A673 (cell line): ENCODE results near the gene OR5K3. TPM values are rescaled to one million over a fixed set of nuclear protein-coding genes. Genes with fewer than 3 reads are reported as not detected.

Experiments
- BruUV-seq: library from RNA; stranded (reverse); fragments of 400-500 nt; replicated peaks from 2 replicates; lab custom pipeline; 2021; lab: Mats Ljungman, UMichigan
- CTCF ChIA-PET: fragments of 300-600 bp; sonication (Branson Sonifier 250); formaldehyde crosslinking; loops from one replicate; lab custom pipeline; 2022; ENCODE audit warnings: antibody characterized with exemption; lab: Charles Lee
- POLR2A ChIA-PET: fragments of 300-600 bp; sonication (Branson Sonifier 250); formaldehyde crosslinking; loops from one replicate; lab custom pipeline; 2022; ENCODE audit warnings: antibody characterized with exemption; ENCODE audit not compliant: low non-redundant PET; lab: Charles Lee
- DNase-seq: peaks from one replicate; pipeline ENCODE4 v3.0.0-alpha.2; 2015; ENCODE audit warnings: low spot score
- H3K27ac ChIP-seq: fragments of 200-600 bp; sonication (generic); 2 replicates; pipeline ENCODE4 v1.5.1; 2016; ENCODE audit warnings: mixed run types, low read depth, mild to moderate bottlenecking, mixed read lengths, antibody characterized with exemption, low read length; ENCODE audit not compliant: poor library complexity, severe bottlenecking
- H3K27me3 ChIP-seq: fragments of 200-600 bp; sonication (generic); replicated peaks from 2 replicates; pipeline ENCODE4 v1.6.1; 2017; ENCODE audit warnings: mixed run types, low read depth, mild to moderate bottlenecking, mixed read lengths, antibody characterized with exemption, low read length; ENCODE audit not compliant: insufficient read depth, poor library complexity
- H3K36me3 ChIP-seq: fragments of 200-600 bp; sonication (generic); 2 replicates; pipeline ENCODE4 v1.6.1; 2016; ENCODE audit warnings: mixed run types, mild to moderate bottlenecking, mixed read lengths, antibody characterized with exemption, low read length; ENCODE audit not compliant: insufficient read depth, poor library complexity, severe bottlenecking
- H3K4me1 ChIP-seq: fragments of 200-600 bp; sonication (generic); 2 replicates; pipeline ENCODE4 v1.6.1; 2017; ENCODE audit warnings: mixed run types, mild to moderate bottlenecking, mixed read lengths, antibody characterized with exemption, low read length; ENCODE audit not compliant: insufficient read depth, poor library complexity, severe bottlenecking
- H3K4me3 ChIP-seq: fragments of 200-600 bp; sonication (generic); 2 replicates; pipeline ENCODE4 v1.5.1; 2016; ENCODE audit warnings: low read depth, mixed run types, mild to moderate bottlenecking, mixed read lengths, low read length; ENCODE audit not compliant: poor library complexity, severe bottlenecking
- H3K9me3 ChIP-seq: fragments of 200-600 bp; sonication (generic); 2 replicates; pipeline ENCODE4 v1.6.1; 2016; ENCODE audit warnings: mixed run types, low read depth, mild to moderate bottlenecking, mixed read lengths, antibody characterized with exemption, low read length; ENCODE audit not compliant: poor library complexity, severe bottlenecking
- CTCF ChIP-seq: fragments of 300-800, 200-600 bp; sonication (generic); conservative IDR thresholded peaks from 2 replicates; pipeline ENCODE4 v1.5.1; 2017; ENCODE audit warnings: low read depth, mild to moderate bottlenecking, antibody characterized with exemption, low read length, moderate library complexity, mixed read lengths
- EZH2 ChIP-seq: fragments of 200-600 bp; sonication (generic); IDR thresholded peaks from 2 replicates; pipeline ENCODE4 v1.6.1; 2017; ENCODE audit warnings: borderline replicate concordance, low read depth, mild to moderate bottlenecking, mixed read lengths, antibody characterized with exemption, low read length; ENCODE audit not compliant: poor library complexity, severe bottlenecking
- intact Hi-C: fragments of 100-400 bp; cut with micrococcal nuclease; formaldehyde crosslinking; loops from one replicate; pipeline ENCODE4 v1.10.0; 2022; ENCODE audit not compliant: unreplicated experiment
- total RNA-seq: library from RNA; stranded (reverse); gene quantifications from 2 replicates; pipeline ENCODE4 v1.2.3, GENCODE V29; 2021

The OR5K3 gene
- total RNA-seq, 1 experiment from 2014 or later = not detected

DNA sequence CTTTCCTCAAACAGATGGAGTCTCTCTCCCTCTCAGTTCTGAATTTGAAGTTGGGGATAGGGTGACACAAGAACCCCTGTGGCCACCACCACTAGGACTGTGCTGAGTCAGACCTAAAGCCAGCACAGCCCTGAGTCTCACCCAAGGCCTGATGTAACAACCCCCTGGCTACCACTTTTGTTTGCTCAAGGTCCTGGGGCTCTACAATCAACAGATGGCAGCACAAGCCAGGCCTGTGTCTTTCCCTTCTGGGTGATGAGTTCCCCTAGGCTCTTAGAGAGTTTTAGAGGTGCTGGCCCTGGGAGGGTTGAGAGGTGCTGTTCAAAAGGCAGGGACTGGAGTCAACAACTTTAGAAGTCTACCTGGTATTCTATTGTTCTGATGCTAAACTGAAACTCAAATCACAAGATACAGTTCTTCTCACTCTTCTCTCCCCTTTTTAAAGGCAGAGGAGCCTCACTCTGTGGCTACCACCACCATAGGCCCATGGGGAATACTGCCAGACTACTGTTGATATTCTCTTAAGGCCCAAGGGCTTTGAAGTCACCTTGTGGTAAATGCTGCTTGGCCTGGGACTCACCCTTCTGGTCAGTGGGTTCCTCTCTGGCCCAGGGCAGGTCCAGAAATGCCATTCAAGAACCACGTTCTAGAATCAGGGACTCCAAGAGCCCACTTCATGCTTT is 30.3 kb upstream of the OR5K3 start:
- no peaks in the 10 kb centered on the region for H3K36me3 ChIP-seq
- H3K27me3 ChIP-seq = no peaks in the 10 kb centered on the region
- ChIA-PET POLR2A (no interaction called here), CTCF (no interaction called here)
- DNase-seq = peak; percentile 1
- TF ChIP-seq EZH2 (no peak), CTCF (no peak)
- H3K9me3 ChIP-seq = no peaks in the 10 kb centered on the region
- H3K4me3 ChIP-seq = no peak overlapping the region
- BruUV-seq = no TSS peak
- no peak overlapping the region for H3K27ac ChIP-seq
- H3K4me1 ChIP-seq = no peaks in the 10 kb centered on the region
- intact Hi-C loops = no loop called here

GRCh38 chr3:98360681-98361080 is 29.8 kb upstream of the OR5K3 start:
- no TSS peak for BruUV-seq
- POLR2A ChIA-PET = no interaction called here
- Histone ChIP-seq H3K4me1 (no peaks in the 10 kb centered on the region), H3K9me3 (no peaks in the 10 kb centered on the region), H3K27me3 (no peaks in the 10 kb centered on the region), H3K27ac (no peak overlapping the region), H3K36me3 (no peaks in the 10 kb centered on the region), H3K4me3 (no peak overlapping the region)
- TF ChIP-seq CTCF (no peak), EZH2 (no peak)
- intact Hi-C loops = no loop called here
- no peak for DNase-seq
- CTCF ChIA-PET = no interaction called here

GRCh38 chr3:98361289-98361688 is 29.2 kb upstream of the OR5K3 start:
- H3K27ac ChIP-seq = no peak overlapping the region
- H3K36me3 ChIP-seq = no peaks in the 10 kb centered on the region
- H3K4me1 ChIP-seq = no peaks in the 10 kb centered on the region
- no peaks in the 10 kb centered on the region for H3K27me3 ChIP-seq
- ChIA-PET CTCF (no interaction called here), POLR2A (no interaction called here)
- TF ChIP-seq EZH2 = no peak
- H3K4me3 ChIP-seq = no peak overlapping the region
- intact Hi-C loops = no loop called here
- H3K9me3 ChIP-seq = no peaks in the 10 kb centered on the region
- DNase-seq = no peak
- BruUV-seq = no TSS peak
